ENCODE results near the gene PLD6.

PLD6 gene

GRCh38 chr17:17191346-17191792 lies 14.8 kb downstream of the PLD6 start:
- TF ChIP-seq EZH2phosphoT487 (conservative IDR thresholded peaks at IDR 0.05; ENCODE audit: low read length) (no peak), CTCF (IDR thresholded peaks at IDR 0.05; ENCODE audit: insufficient read depth, low read length, poor library complexity, severe bottlenecking) (no peak)
- H3K27ac ChIP-seq (ENCODE audit: low read depth, low read length): no peak overlapping the region
- no peaks in the 10 kb centered on the region for H4K20me1 ChIP-seq (ENCODE audit: low read depth, low read length)
- no peak overlapping the region for H2AFZ ChIP-seq (ENCODE audit: low read depth, low read length, severe bottlenecking)
- H3K4me3 ChIP-seq (ENCODE audit: insufficient read depth, low read length, poor library complexity, severe bottlenecking): no peak overlapping the region
- H3K27me3 ChIP-seq (ENCODE audit: low read length): no peaks in the 10 kb centered on the region
- H3K79me2 ChIP-seq (ENCODE audit: insufficient read depth, low read length): no peaks in the 10 kb centered on the region
- no peaks in the 10 kb centered on the region for H3K9me2 ChIP-seq (replicated peaks; ENCODE audit: insufficient read depth, low read length)
- H3K4me2 ChIP-seq (ENCODE audit: low read depth, low read length, poor library complexity, severe bottlenecking): no peak overlapping the region
- no peaks in the 10 kb centered on the region for H3K9me3 ChIP-seq (ENCODE audit: insufficient read depth, low read length)
- no peaks in the 10 kb centered on the region for H3F3A ChIP-seq (ENCODE audit: insufficient read depth)
- H3K9ac ChIP-seq (ENCODE audit: low read length): no peak overlapping the region
- no peaks in the 10 kb centered on the region for H3K36me3 ChIP-seq (ENCODE audit: low read length)

- Histone ChIP-seq H4K20me1 (ENCODE audit: low read depth, low read length) (no peaks in the 10 kb centered on the region), H3K27ac (ENCODE audit: low read depth, low read length) (no peak overlapping the region), H2AFZ (ENCODE audit: low read depth, low read length, severe bottlenecking) (no peak overlapping the region), H3K36me3 (ENCODE audit: low read length) (no peaks in the 10 kb centered on the region), H3K27me3 (ENCODE audit: low read length) (no peaks in the 10 kb centered on the region), H3F3A (ENCODE audit: insufficient read depth) (no peaks in the 10 kb centered on the region), H3K4me3 (ENCODE audit: insufficient read depth, low read length, poor library complexity, severe bottlenecking) (no peak overlapping the region), H3K9ac (ENCODE audit: low read length) (no peak overlapping the region), H3K4me2 (ENCODE audit: low read depth, low read length, poor library complexity, severe bottlenecking) (no peak overlapping the region), H3K79me2 (ENCODE audit: insufficient read depth, low read length) (no peaks in the 10 kb centered on the region), H3K9me3 (ENCODE audit: insufficient read depth, low read length) (no peaks in the 10 kb centered on the region), H3K9me2 (replicated peaks; ENCODE audit: insufficient read depth, low read length) (no peaks in the 10 kb centered on the region)
- TF ChIP-seq EZH2phosphoT487 (conservative IDR thresholded peaks at IDR 0.05; ENCODE audit: low read length): no peak
- no peak for TF ChIP-seq CTCF (IDR thresholded peaks at IDR 0.05; ENCODE audit: insufficient read depth, low read length, poor library complexity, severe bottlenecking)
Measured at GRCh38 chr17:17190188-17190587, 15.9 kb downstream of the PLD6 start.

- Histone ChIP-seq H4K20me1 (ENCODE audit: low read depth, low read length) (no peaks in the 10 kb centered on the region), H3K4me3 (ENCODE audit: insufficient read depth, low read length, poor library complexity, severe bottlenecking) (no peak overlapping the region), H3K79me2 (ENCODE audit: insufficient read depth, low read length) (no peaks in the 10 kb centered on the region), H3K36me3 (ENCODE audit: low read length) (no peaks in the 10 kb centered on the region), H2AFZ (ENCODE audit: low read depth, low read length, severe bottlenecking) (no peak overlapping the region), H3F3A (ENCODE audit: insufficient read depth) (no peaks in the 10 kb centered on the region), H3K9ac (ENCODE audit: low read length) (no peak overlapping the region), H3K9me2 (replicated peaks; ENCODE audit: insufficient read depth, low read length) (no peaks in the 10 kb centered on the region), H3K4me2 (ENCODE audit: low read depth, low read length, poor library complexity, severe bottlenecking) (no peak overlapping the region), H3K27ac (ENCODE audit: low read depth, low read length) (no peak overlapping the region), H3K27me3 (ENCODE audit: low read length) (no peaks in the 10 kb centered on the region), H3K9me3 (ENCODE audit: insufficient read depth, low read length) (no peaks in the 10 kb centered on the region)
- TF ChIP-seq EZH2phosphoT487 (conservative IDR thresholded peaks at IDR 0.05; ENCODE audit: low read length) (no peak), CTCF (IDR thresholded peaks at IDR 0.05; ENCODE audit: insufficient read depth, low read length, poor library complexity, severe bottlenecking) (no peak)
Measured at GRCh38 chr17:17189559-17189958, 16.6 kb downstream of the PLD6 start.
